Left kidney (tissue), 2 donors: ENCODE results near the gene LRMDA. TPM values are rescaled to one million over a fixed set of nuclear protein-coding genes. Genes with fewer than 3 reads are reported as not detected.

Source experiments
- DNase-seq: peaks from one replicate; pipeline ENCODE4 v3.0.0-alpha.2; 2013
- polyA plus RNA-seq: library from polyadenylated mRNA; unstranded; fragments of 120-200 nt; gene quantifications from one replicate; pipeline ENCODE4 v1.2.1, GENCODE V29; 2013; ENCODE audit not compliant: insufficient read length

The LRMDA gene
- polyA plus RNA-seq, 1 donor, result 18.0 TPM

GRCh38 chr10:76025124-76025477 is 593.7 kb downstream of the LRMDA start:
- no peak for DNase-seq

DNA sequence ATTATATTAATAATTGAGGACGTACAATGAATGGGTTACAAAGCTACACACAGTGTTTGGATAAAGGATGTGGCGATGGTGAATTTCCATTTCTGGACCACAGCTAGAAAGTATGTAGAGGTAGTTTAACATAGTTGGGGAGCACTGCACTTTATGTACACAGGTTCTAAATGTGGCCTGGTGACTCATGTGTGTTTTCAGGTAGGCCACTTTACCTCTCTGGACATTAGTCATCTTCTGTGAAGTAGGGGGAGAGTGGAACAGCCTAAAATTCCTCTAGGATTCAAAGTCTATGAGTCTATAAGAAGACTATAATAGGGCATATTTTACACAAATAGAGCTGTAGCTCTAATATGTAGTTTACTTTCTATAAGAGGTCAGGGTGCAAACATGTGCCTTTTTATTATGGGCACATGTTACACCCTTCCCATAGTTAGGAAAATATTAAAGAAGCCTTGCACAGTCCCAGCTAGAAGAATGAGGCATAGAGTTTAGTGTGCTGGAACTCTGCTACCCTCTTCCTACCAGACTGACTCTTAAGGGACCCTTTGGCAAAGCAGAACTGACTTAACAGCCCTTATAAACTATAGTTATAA is 594.9 kb downstream of the LRMDA start:
- no peak for DNase-seq

GRCh38 chr10:76026905-76027304 is 595.5 kb downstream of the LRMDA start:
- no peak for DNase-seq

DNA sequence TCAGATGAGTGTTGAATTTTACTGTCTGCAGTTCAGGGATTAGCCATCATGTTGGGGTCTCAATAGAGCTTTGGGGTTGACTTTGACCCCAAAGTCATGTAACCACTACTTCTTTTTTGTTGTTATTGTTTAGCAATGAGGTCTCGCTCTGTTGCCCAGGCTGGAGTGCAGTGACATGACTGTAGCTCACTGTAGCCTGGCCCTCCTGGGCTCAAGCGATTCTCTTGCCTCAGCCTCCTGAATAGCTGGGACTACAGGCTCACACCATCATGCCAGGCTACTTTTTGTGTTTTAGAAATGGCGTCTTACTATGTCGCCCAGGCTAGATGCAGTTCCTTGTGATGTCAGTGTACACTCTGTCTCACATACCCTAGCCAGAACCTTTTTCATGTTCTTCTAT is 598.4 kb downstream of the LRMDA start:
- DNase-seq, result no peak

- no peak for DNase-seq
These were observed 599.7 kb downstream of the LRMDA start for GRCh38 chr10:76031099-76031498.

GRCh38 chr10:76031769-76032699 is 600.6 kb downstream of the LRMDA start:
- no peak for DNase-seq

- DNase-seq, result no peak
These were observed 601.2 kb downstream of the LRMDA start for GRCh38 chr10:76032700-76033039.

DNA sequence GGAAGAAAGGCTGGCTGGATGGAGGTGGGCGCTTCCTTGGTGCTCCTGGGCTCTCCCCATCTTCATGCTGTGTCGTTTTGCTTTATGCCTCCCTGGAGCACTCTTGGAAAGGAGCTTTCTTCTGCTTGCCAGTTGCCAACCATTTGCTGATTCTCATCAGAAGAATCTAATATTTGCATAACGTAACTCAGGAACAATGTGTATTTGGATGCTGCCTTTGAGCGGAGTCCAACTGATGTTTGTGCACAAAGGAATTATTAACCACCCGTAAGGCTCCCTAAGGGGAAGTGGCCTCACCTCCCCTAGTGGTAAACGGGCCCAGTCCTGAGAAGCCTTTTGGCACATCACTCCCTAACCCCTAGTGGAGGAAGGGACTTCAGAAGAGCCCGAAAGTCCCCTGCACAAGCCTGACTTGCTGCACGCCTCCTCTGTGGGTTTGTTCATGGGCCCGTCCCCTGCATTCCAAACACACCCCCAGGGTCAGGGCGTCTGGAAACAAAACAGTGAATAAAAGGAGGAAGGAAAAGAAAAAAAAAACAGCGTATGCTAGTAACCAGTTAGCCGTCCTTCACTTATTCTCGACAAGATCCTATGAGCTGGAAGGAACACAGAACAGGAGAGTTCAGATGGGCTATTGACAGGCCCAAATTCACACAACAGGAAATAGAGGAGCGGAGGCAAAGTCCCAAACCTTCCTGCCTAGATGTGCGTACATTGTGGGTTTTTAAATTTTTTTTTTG is 602.2 kb downstream of the LRMDA start:
- DNase-seq, result no peak

DNA sequence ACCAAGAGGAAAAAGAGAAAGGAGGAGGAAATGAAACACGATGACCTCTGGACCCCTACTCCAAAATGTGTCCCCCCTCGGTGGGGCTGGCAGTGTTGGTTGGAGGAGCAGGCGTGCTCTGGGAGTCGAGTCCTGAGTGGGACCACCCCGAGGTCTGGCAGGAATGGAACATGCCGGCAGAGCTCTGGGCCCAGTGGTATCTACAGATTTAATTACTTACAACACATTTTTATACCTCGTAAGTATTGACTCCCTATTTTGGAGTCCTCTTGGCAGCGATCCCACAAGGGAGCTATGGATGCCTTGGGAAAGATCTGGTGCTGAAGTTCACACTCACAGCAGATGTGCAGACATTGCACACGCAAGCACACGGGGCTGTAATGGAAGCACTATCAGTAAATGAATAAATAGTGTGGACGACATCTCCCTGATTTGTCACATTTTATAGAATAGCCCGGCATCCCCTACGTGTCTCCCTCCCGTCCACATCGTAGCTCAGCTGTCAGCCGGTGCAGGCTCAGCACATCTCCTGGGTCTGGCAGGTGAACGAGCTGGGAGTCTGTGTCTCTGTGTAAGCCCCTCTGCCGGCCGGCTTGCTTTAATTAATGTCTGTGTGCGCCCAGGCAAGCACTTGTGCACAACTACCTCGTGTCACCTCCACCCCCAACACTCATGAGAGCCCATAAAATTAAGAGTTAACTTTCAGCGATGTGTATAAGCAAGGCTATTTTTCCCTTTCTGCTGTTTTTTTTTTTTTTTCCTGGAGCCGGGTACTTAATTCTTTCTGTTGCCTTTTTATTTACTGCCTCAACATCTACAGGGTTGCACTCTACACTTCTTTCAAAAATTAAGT is 603.2 kb downstream of the LRMDA start:
- no peak for DNase-seq

DNA sequence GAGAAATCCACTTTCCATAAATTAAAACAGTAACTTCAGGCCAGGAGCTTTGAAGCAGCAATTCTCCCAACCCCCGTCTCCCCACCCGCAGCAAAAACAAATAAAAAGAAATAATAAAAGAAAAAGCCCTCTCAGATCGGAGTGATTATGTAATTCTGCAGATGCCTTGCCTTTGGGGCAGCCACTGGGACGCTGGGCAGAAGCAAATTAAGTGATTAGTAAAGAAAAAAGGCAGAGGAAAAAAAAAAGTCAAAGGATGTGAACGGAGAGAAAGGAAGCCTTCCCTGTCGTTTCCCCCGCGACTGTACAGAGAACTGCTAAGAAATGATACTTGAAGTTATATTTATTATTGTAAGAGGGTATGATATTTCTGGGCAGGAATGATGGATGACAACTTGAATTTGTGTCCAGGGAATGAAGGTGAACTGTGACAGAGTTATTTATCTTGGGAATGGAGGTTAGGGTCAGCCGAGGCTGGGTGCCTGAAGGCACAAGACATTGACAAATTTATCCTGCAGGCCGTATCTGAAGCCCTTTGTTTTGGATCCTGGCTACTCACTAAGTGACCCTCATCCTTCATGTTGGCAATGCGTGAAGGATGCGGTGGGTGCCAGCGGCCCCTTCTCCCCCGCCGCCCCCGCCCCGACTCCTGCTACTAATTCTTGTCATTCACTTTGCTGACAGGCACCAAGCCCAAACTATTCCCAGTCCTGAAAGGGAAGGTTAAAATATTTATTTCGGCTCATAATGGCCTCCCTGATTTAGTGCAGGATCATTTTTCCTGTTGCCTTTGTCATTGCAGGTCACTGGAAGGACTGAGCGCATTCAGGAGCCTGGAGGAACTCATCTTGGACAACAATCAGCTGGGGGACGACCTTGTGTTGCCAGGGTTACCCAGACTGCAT is 604.0 kb downstream of the LRMDA start:
- peak; percentile 62 for DNase-seq

- DNase-seq, result peak; percentile 79
These were observed 604.9 kb downstream of the LRMDA start for GRCh38 chr10:76036111-76036940.

- DNase-seq, result no peak
These were observed 605.5 kb downstream of the LRMDA start for GRCh38 chr10:76036962-76037361.

DNA sequence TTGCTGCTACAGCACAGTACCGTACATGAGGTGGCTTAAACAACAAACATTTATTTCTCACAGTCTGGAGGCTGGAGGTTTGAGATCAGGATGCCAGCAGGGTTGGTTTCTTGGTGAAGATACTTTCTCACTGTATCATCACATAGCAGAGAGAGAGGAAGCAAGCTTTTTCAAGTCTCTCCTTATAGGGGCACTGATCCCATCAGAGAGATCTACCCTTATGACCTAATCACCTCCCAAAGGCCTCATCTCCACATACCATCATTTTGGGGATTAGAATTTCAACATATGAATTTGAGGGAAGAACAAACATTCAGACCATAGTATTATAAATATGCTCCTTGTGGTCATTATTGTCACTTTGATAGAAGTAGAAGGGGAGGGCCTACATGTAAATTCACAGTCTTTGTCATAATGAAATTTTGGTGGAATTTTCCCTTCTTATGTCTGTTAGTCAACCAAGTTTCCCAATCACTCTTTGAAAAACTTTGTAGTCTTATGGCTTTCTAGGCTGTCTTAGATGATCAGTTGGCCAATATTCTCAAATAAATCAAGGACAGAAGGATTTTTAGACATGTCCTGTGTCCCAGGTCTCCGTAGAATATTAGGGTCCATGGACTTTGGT is 606.2 kb downstream of the LRMDA start:
- DNase-seq, result no peak

DNA sequence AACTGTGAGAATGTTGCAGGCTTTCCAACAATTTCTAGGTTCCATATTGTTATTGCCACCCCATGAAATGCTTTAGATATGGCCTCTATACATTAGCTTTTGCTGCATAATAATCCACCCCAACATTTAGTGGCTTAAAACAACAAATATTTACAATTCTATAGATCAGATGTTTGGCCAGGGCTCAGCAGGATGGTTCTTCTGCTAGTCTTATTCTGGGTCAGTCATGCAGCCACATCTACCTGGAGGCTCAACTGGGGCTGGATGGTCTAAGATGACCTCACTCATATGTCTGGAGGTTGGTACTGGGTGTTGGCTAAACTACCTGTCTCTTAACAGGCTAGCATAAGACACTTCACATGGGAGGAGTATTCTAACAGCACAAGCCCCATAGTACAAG is 607.3 kb downstream of the LRMDA start:
- no peak for DNase-seq

- no peak for DNase-seq
These were observed 608.8 kb downstream of the LRMDA start for GRCh38 chr10:76040107-76040829.

DNA sequence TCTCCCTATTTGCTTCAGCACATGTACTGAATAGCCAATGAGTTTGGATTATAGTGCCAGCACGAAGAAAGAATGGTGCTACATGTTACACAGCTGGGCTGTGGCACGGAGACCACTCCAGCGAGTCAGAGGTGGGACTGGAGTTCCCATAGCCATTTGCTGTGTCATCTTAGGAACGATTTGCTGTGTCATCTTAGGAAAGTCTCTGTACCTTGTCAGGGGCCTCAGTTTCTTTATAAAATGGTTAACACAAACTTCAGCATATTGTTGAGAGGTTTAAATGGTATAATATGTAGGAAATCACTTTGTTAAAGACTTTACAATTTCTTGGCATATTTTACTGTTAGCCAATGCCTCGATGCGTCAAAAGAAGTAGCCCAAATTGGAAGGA is 609.4 kb downstream of the LRMDA start:
- no peak for DNase-seq

DNA sequence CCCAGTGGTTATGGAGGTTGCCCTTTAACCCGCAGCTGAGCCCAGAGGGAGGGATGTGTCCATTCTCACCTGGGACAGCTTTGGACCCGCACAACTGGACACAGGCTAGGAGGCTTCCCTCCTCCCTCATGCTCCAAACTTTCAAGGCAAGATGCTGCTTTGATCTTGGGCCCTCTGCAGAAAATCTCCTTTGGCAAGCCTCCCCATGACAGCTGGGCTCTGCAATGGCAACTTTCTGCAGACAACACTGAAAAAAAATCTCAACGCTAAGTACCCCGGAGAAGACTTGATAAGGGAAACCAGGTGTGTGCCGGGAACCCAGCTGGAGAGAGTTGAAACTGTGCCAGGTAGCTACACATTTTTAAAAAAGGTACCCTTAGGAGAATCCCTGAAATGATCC is 610.1 kb downstream of the LRMDA start:
- no peak for DNase-seq

GRCh38 chr10:76043261-76043660 is 611.8 kb downstream of the LRMDA start:
- no peak for DNase-seq

DNA sequence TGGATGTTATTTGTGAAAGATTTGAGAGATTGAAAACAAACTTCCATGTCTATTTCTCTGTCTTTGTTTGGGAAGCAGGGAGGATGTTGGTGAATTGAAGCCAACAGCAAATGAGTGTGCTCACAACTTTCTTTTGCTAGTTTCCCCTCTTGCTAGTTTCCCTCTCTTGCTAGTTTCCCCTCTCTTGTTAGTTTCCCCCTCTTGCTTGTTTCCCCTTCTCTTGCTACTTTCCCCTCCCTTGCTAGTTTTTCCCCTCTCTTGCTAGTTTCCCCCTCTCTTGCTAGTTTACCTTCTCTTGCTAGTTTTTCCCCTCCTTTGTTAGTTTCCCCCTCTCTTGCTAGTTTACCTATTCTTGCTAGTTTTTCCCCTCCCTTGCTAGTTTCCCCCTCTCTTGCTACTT is 613.3 kb downstream of the LRMDA start:
- no peak for DNase-seq
